Upper lobe of right lung (tissue), 1 donor: ENCODE measurements around the gene UBAC2. TPM values are rescaled to one million over a fixed set of nuclear protein-coding genes. Genes with fewer than 3 reads are reported as not detected.
A peak's percentile ranks its signal among the peaks of the same experiment; 100 is the strongest.

ENCODE experiments used
- ATAC-seq: fragments of 200-7000 bp; cut with Tn5 transposase; one replicate; pipeline ENCODE4 v1.9.1; 2020; ENCODE audit warnings: mild to moderate bottlenecking, moderate library complexity
- DNase-seq: peaks from one replicate; pipeline ENCODE4 v3.0.0-alpha.2; 2020
- H3K27ac ChIP-seq: fragments of 200-600 bp; one replicate; pipeline ENCODE4 v1.8.0; 2022
- H3K27me3 ChIP-seq: fragments of 200-600 bp; one replicate; pipeline ENCODE4 v1.8.0; 2022; ENCODE audit warnings: mild to moderate bottlenecking
- H3K36me3 ChIP-seq: fragments of 200-600 bp; one replicate; pipeline ENCODE4 v1.8.0; 2022
- H3K4me1 ChIP-seq: fragments of 200-600 bp; one replicate; pipeline ENCODE4 v1.8.0; 2022
- H3K4me3 ChIP-seq: fragments of 200-600 bp; one replicate; pipeline ENCODE4 v1.8.0; 2022; ENCODE audit warnings: mild to moderate bottlenecking
- H3K9me3 ChIP-seq: fragments of 200-600 bp; one replicate; pipeline ENCODE4 v1.8.0; 2022
- CTCF ChIP-seq: fragments of 200-600 bp; IDR thresholded peaks from one replicate; pipeline ENCODE4 v1.8.0; 2022; ENCODE audit warnings: antibody characterized with exemption
- intact Hi-C: fragments of 100-400 bp; cut with DNase I; formaldehyde crosslinking; loops from one replicate; pipeline ENCODE4 v1.11.0; 2022
- total RNA-seq: library from RNA; stranded (reverse); fragmentation: NEBNext Ultra II Directional; extraction: Animal tissue kit (Norgen Biotek cat#: 25700); gene quantifications from one replicate; pipeline ENCODE4 v1.2.1, GENCODE V29; 2021
- donor health status: DM: no; HTN: yes; CAD: no; lungs with severe emphysema.

Gene UBAC2
- total RNA-seq, 1 donor from 2014 or later, result 50.2 TPM

GRCh38 chr13:99193152-99193551, 7.5 kb upstream of the UBAC2 start:
- no peak for TF ChIP-seq CTCF
- peaks cover 8% of the 10 kb centered on the region for H3K4me1 ChIP-seq
- intact Hi-C loops, result no loop called here

GRCh38 chr13:99196466-99197116, 4.1 kb upstream of the UBAC2 start:
- H3K27me3 ChIP-seq, result no peaks in the 10 kb centered on the region
- ATAC-seq (no peak), DNase-seq (no peak)
- peaks cover 5% of the 10 kb centered on the region for H3K4me1 ChIP-seq
- intact Hi-C loops, result no loop called here
- no peak for TF ChIP-seq CTCF
- no peak overlapping the region for H3K4me3 ChIP-seq
- H3K27ac ChIP-seq, result no peak overlapping the region
- H3K36me3 ChIP-seq, result no peaks in the 10 kb centered on the region
- H3K9me3 ChIP-seq, result no peaks in the 10 kb centered on the region

More at GRCh38 chr13:99193152-99193551, 7.5 kb upstream of the UBAC2 start:
- Histone ChIP-seq H3K27ac (no peak overlapping the region), H3K4me3 (no peak overlapping the region), H3K27me3 (no peaks in the 10 kb centered on the region), H3K9me3 (no peaks in the 10 kb centered on the region), H3K36me3 (no peaks in the 10 kb centered on the region)
- ATAC-seq (no peak), DNase-seq (no peak)

DNA sequence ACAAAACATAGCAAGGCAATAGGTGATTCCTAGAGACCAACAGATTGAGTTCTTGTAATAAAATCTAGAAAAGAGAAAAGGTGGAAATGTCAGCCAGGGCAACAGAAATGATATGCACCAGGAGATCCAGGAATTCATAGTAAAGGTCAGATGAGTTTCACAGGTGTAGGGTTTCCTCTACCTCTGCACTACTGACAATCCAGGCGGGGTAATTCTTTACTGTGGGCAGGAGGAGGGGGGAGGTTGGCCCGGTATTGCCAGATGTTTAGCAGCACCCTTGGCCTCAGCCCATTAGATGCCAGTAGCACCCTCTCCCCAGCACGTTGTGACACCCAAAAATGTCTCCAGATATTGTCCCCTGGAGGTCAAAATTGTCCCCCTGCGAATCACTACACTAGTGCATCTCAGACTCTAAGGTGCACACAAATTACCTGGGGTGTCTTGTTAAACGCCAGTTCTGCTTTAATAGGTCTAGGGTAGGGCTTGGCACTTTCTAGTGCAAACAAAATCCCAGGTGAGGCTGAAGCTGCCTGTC, 3.5 kb upstream of the UBAC2 start:
- DNase-seq, result no peak
- H3K36me3 ChIP-seq, result no peaks in the 10 kb centered on the region
- no peaks in the 10 kb centered on the region for H3K9me3 ChIP-seq
- intact Hi-C loops, result no loop called here
- H3K4me1 ChIP-seq, result peaks cover 5% of the 10 kb centered on the region
- H3K4me3 ChIP-seq, result no peak overlapping the region
- ATAC-seq, result no peak
- H3K27me3 ChIP-seq, result no peaks in the 10 kb centered on the region
- no peak overlapping the region for H3K27ac ChIP-seq
- TF ChIP-seq CTCF, result no peak

DNA sequence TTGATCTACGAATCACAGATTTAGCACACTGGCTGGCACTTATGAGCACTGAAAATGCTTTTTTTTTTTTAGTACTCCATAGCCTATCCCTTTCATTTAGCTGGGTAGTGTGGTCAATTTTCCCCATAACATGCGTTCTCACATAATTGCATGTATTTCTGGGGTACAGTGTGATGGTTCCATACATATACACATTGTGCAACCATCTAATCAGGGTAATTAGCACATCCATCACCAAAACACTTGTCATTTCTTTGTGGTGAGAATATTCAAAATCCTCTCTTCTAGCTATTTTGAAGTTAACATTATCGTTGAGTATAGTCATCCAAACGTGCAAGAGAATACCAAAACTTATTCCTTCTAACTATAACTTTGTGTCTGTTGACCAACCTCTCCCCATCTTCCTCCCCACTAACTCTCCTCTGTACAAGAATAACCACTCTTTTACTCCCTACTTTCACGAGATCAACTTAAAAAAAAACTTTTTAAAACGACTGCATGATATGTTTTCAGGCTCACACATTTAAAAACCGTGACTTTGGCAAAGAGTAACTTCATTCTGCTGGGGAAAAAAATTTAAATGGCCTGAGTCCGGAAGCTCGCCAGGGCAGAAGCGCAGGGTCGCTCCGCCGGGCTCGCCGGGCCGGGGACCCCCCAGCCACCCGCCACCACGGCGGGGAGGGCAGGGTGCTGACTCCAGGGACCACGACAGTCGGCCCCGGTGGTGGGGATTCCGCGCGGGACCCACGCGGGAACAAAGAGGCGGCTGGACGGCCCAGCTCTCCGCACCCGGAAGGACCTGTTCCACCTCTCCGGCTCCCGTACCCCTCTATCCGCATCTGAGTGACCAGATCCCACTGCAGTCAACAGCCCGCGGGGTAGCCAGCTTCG, 868 bp upstream of the UBAC2 start:
- intact Hi-C loops, result no loop called here
- Histone ChIP-seq H3K27me3 (no peaks in the 10 kb centered on the region), H3K4me3 (peak overlapping the region; percentile 100), H3K9me3 (no peaks in the 10 kb centered on the region), H3K36me3 (no peaks in the 10 kb centered on the region), H3K4me1 (peaks cover 17% of the 10 kb centered on the region), H3K27ac (peak overlapping the region; percentile 94)
- TF ChIP-seq CTCF, result no peak
- ATAC-seq (no peak), DNase-seq (no peak)

DNA sequence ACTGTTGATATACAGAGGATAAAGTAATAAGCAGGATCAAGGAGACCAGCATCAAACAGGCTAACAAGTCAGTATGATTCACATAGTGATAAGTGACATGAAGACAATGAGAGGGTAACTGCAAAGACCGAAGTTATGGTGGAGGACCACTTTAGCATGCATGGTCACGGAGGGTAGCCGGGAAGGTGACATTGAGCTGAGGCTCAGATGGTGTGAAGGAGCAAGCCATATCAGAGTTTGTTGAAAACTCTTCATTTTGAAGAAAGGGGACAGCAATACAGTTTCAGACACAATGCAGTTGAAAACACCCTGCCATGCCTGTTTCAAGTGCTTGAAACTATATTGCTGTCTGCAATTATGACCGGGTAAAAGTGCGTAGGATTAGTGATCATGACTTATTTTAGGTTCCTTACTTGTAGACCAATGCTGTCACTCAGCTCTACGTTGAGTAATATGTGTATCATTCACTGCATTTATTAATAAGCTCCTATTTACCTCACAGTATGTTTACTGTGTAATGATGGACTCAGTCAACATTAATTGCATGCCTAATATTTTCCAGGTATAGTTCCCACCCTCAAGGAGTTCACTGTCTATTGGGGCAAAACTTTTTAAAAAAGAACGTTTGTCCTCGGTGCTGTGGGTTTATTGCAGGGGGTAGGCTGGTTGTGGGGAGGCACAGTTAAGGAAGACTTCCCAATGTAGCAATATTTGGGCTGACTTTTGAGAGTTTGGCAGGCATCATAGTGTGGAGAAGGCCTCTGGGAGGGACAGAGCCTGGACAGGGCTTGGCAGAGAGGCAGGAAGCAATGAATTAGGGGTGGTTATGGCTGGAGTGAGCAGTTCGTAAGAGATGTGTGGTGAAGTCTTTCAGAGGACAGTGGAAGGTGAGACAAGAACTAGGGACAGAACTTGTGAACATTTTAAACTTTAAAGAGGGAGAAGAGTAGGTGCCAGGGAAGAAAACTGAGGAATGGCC, 3.2 kb downstream of the UBAC2 start:
- H3K36me3 ChIP-seq, result no peaks in the 10 kb centered on the region
- H3K27me3 ChIP-seq, result no peaks in the 10 kb centered on the region
- TF ChIP-seq CTCF, result no peak
- no peak for DNase-seq
- no peak overlapping the region for H3K4me3 ChIP-seq
- intact Hi-C loops, result no loop called here
- H3K27ac ChIP-seq, result no peak overlapping the region
- no peak for ATAC-seq
- H3K9me3 ChIP-seq, result no peaks in the 10 kb centered on the region
- peaks cover 17% of the 10 kb centered on the region for H3K4me1 ChIP-seq
